CD4-positive, alpha-beta T cell treated with Interleukin-1 beta for 1 hour (primary cell): ENCODE measurements around the gene PTK7.
A peak's percentile ranks its signal among the peaks of the same experiment; 100 is the strongest.
"Not testable (repeated sequence)": the region's sequence is repeated elsewhere in the genome, so short reads cannot be mapped to it uniquely, and the experiment has no call there.

Experiments used
- DNase-seq, 2 donors: peaks; one replicate each; pipeline ENCODE4 v3.0.0-alpha.2; 2020 to 2022

PTK7 gene

DNA sequence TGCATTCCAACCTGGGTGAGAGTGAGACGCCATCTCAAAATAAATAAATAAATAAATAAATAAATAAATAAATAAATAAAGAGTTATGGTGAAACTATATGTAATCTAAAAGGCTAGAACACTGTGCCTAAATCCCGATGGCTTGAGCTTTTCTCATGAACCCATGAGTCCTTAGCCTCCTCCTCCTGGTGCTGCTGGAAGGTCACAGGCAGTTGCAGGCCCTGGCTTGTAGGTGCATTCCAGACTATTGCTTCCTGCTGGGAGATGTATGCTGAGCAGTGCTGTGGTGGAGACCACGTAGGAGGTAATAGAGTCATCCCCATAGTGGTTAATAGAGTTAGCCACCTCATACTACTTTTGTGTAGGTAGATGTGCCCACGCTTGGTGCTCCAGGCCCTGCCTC lies 12.5 kb downstream of the PTK7 start:
- DNase-seq: no peak

DNA sequence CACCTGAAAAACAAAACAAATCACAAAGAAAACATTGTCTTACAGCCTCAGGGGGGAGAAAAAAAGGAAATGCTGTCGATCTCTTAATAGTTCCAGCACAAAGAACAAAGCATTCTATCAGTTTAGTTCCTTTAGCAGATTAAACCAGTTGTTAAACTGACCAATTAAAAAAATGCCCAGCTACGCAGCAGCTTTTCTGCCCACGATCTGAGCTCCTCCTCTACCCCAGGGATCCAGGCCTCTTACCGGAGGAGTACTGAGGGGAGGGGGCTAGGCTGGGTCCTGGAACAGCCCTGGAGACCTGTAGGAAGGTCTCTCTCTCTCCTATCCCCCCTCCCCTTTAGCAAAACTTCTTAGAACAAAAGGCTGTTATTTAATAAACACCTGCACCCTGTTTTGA lies 13.4 kb downstream of the PTK7 start:
- no peak for DNase-seq

DNA sequence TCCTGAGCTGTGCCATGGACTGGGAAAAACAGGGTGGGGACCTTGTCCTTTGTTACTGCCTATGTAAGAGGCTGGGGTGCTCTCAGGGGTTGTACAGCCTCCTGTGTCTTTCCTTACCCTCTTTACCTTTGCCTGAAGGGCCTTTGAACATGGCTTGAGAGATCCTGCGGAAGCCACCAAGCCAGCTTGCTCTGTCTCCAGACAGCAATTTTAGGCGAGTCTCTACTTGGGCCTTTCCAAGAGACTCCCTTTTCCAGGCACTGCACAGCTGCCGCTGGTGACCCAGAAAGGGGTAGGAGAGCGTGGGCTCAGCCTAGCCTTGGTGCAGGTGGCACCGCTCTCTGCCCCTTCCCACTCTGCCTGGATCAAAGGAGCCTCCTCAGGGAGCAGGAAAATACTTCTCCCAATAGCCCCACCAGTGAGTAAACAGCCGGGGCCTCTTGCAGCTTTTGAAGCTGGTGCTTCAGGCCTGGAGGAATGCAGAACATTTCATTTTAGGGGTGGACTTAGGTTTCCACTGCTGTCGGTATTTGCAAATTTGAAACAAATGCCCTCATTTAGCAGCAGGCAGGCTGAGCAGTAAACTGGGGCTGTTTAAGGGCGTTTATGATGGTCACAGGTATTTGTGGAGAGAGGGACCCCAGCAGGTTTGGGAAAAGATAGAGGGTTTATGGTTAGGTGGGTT lies 13.9 kb downstream of the PTK7 start:
- DNase-seq: no peak

DNA sequence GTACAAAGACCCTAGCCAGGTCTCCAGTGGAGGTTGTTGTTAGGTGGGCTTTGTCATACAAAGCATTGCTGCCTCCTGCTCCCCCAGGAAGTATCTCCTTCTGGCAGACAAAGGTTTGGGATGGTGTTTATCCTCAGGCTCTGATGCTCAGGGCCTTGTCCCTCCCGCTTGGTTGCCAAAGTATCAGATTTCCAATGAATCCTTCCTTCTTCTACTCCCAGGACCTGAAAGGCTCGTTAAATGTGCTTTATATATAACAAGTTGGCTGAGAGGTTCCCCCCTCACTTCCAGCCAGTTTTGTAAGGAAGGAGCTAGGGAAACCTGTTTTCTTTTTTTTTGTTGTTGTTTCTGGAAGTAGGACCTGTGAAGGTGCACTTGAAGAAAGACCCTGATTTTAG lies 14.4 kb downstream of the PTK7 start:
- no peak for DNase-seq

DNA sequence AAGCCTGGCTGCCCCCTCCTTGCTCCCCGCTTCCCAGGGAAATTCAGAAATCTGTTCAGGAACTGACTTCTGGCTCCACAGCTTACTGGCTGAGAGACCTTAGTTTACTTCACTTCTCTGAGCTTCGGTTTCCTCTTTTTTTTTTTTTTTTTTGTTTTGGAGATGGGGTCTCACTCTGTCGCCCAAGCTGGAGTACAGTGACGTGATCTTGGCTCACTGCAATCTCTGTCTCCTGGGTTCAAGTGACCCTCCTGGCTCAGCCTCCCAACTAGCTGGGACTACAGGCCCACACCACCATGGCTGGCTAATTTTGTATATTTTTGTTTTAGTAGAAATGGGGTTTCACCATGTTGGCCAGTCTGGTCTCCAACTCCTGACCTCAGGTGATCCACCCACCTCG lies 14.9 kb downstream of the PTK7 start:
- DNase-seq: no peak

DNA sequence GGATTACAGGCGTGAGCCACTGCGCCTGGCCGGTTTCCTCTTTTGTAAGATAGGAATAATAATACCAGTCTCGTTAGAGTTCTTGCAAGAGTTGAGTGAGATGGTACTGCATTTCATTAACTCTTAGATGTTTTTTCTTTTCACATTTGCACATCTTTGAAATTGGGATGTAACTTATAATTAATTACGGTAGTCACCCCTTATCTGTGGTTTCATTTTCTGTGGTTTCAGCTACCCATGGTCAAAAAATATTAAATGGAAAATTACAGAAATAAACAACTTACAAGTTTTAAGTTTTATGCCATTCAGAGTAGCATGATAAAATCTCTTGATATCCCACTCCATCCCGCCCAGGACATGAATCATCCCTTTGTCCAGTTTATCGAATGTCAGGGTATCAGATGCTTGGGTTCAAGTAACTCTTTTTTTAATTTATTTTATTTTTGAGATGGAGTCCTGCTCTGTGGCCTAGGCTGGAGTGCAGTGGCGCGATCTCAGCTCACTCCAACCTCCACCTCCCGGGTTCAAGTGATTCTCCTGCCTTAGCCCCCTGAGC lies 15.4 kb downstream of the PTK7 start:
- no peak for DNase-seq

DNA sequence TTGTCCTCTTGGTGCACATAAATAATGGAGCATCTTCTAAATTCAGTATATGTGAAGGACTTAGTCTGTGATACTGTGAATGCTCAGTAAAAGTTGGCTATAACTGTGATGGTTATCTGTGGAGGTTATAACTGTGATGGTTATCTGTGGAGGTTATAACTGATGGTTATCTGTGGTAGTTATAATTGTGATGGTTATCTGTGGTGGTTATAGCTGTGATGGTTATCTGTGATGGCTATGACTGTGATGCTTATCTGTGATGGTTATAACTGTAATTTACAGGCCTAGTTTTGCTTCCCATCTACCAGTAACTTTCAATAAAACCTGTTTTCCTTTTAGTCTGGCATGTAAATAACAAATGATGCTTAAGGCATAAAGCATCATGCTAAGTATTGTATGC lies 16.5 kb downstream of the PTK7 start:
- no peak for DNase-seq

DNA sequence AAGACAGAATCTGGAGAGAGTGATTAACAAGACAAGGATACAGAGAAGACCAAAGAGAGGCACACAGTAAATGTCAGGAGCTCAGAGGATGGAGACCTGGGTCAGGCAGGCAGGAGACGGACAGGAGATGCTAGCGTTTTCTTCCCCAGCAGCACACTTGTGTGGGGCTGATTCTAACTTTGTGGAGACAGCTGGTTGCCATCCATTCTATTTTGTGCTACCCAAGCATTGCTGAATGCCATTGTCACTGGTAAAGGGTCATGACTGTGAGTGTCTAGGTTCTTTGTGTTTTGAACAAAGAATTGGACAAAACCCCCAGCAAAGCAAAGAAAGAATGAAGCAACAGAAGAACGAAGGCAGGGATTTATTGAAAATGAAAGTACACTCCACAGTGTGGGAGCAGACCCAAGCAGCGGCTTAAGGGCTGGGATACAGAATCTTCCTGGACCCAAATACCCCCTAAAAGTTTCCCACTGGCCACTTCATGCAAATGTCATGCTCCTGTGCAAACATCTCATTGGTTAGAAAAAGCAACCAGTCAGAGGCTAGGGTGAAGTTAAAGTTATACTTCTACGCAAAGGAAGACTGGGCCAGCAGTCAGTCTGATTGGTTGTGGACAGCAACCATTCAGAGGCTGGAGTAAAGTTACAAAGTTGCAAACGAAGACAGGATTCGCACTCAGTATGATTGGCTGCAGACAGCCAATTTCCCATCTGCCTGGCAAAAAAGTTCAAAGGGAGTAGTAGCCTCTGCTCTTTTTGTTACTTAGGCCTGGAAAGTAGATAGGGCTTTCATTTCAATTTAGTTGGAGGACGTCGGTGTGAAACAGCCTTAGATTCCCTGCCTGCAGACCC lies 17.5 kb downstream of the PTK7 start:
- DNase-seq: peak in 1 of 2 donors; percentile 14

DNA sequence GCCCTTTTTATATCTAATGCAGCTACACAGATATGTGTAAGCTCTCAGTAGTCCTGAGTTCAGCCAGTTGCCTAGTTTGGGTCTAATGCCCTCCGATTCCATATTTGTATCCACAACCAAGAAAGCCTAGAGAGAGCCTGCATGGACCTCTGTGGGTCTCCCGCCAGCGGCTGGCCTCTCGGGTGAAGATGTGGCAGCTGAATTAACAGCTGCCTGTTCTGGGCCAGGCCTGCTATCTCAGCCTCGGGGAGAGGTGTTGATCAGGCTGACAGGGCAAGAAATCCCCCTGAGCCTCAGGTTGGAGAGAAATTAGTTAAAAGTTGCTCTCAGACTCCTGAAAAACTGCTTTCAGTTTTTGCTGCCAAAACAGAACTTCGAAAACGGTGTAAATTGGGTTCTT lies 19.8 kb downstream of the PTK7 start:
- DNase-seq: no peak

DNA sequence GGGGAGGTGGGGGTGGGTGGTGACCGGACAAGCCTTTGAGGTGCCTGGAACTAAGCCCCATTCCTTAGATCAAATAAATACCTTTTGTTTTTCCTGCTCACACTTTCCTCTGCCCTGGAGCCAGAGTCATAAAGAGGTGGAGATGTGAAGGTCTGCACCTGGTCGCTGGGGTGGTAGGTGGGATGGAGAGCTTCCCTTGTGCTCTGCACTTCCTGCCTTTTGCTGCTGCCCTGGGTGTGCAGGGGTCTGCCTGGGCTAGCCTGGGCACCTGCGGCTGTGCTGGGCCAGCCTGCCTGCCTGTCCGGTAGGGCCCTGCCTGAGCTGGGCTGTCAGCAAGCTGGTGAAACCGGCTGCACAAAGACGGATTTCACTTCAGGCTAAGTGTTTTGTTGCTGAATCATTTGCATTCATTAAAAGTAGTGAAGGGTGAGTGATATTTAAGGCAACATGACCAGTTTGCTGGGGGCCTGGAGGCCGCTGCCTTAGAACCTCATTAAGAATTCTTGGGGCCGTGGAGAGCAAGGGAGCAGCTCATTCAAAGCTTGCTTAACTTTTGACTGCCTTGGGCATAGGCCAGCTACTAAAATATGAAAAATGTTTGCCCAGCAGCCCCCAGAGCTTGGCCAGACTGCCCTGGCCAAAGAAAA lies 20.5 kb downstream of the PTK7 start:
- DNase-seq: no peak

DNA sequence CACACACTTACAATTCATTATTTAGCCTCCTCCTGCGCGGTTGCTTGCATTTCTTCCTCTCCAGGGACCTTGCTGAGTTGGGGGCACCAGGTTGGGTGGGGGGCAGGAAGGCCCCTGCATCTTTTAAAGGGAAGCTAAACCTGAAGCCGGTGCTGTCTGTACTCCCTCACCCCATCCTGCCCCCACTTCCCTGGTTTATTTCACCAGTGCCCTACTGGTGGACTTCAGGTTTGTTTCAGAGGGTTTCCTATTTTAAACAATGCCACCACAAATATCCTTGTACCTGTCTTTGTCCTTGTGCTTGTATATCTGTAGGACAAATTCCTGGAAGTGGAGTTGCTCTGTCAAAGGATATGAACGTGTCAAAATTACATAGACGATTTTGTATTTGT lies 21.0 kb downstream of the PTK7 start:
- no peak for DNase-seq

DNA sequence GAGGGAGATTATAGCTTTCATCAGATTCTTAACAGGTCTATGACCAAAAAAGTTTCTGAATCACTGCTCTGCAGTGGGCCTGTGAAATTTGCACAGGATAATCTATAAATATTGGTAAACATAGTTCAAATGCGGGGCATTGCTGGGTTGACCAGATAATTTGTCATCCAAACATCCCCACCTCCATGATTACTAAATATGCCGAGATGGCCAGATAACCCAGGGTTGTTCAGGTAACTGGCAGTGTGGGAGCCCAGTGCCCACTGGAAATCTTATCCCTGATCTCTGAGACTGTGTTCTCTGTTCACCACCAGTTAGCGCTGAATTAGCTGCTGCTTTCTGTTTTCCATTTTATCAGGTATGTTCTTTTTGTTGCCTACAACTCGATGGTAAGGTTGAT lies 21.4 kb downstream of the PTK7 start:
- DNase-seq: no peak

DNA sequence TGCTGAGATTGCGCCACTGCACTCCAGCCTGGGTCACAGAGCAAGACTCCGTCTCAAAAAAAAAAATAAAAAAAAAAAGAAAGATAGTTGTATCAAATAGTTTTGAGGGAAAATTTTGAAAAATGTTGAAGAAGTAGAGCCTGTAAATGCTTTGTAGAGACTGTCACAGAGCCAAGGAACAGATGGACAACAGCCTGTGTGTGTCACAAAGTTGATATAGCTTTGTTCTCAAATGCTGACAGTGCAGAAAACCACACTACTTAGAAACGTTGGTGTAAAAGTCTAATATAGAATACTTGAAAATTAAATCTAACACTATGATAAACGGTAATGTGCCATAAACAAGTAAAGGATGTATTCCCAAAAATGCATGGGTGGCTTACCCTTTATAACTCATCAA lies 25.4 kb downstream of the PTK7 start:
- DNase-seq: no peak

DNA sequence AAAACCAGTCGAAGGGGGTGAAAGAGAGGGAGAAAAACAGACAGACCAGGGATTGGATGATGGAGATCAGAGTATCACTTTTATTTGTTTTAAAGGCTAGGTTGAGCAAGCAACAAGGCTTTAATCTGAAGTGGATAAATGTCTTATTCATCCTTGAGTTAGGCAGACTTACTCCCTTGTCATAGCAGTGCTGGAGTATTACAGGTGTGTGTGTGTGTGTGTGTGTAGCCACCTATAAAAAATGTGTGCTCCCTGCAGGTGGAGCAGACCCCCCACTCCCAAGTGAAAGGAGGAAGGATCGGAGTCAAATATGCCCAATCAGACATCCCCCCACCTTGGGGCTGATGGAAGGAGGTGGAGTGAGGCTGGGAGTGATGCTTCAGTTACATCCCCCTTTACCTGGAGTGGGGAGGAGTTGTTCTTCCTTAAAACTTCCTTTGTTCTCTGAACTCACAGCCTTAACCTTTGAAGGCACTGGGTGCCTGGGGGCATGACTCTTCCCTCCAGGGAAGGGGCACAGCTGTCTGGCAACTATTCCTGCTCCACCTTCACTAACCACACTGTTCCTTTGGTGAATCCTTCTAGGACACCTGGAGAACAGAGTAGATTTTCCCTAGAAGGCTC lies 27.3 kb downstream of the PTK7 start:
- no peak for DNase-seq

DNA sequence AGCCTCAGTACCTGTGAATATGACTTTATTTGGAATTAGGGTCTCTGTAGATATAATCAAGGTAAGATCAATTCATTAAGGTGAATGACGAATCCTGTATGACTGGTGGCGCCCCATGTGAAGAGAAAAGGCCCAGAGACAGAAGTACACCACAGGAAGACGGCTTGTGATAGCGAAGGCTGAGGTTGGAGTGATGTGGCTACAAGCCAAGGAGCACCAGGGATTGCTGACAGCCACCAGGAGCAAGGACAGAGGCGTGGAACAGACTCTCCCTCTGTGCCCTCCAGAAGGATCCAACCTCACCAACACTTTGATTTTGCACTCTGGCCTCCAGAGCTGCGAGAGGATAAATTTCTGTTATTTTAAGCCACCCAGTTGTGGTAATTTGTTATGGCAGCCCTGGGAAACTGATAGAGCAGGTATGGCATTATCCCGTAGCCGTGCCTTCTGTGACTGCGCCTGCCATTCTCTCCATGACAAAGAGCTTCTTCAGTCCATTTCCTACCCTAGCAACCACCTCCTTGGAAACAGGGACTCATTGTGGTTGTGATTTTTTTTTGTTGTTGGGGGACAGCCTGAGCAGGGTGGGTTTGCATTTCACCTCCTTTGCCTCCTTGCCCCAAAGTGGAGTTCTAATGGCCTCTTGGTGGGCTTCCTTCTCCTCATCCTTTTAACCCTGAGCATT lies 29.6 kb downstream of the PTK7 start:
- no peak for DNase-seq

DNA sequence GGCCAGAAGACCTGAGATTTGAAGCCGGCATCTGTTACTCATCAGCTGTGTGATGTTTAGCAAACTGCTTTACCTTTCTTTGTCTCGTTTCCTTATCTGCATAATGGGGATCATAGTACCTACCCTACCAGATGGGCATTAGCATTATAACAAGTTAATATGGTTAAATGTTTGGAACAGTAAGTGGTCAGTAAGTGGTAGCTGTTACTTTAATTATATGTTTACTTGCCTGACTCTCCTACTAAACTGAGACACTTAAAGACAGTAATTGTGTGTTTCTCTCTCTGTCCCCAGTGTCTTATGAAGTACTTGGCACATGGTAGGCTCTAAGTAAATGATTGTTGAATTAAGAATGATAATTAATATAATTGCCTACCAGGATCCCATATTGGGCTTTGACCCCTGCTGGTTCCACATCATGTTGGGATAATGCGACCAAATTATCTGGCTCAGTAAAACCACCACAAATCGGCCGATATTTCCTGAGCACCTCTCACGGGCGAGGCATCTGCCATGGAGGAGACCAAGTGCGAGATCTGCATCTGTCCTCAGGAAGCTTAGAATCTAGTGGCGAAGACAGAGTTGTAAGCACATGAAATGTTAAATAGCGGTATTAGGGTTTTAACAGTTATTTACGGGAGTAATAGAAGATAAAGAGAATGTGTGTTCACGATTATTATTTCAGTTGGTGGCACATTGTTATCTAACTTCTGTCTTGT lies 31.4 kb downstream of the PTK7 start:
- DNase-seq: no peak

DNA sequence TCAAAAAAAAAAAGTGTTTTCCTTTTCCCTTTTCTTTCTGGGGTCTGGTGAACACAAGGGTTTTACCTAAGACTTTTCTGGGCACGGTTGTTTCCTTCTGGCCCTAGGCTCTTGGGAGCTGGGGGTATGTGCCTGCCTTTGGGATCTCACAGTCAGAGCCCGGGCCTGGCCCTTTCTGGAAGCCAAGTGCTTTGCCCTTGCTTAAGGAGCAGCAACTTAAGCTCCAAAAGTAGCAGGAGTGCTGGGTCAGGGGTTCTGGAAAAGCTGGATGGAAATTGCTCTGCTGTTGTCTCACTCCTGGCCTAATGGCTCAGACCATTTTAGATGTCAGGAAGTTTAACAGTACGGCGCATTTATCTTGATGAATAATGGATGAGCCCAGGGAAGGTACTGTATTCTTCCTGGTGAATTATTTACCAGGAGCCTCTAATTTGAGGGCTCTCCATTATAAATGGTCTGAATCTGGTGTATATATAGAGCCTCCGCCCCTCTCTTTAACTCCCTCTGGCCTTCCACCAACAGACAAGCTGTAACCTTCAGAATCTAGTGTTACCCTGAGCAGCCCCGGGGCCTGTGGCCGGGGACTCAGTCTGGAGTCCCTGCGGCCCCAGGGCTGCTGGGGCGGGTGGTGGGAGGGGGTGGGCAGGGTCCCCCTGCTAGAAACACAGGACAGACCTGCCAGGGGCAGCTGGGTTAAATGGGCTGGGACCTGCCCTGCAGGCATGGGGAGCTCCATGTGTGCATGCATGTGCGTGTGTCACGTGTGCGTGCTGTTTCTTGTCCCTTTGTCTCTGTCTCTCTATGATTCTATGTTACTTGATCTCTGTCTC lies 37.5 kb downstream of the PTK7 start:
- DNase-seq: no peak

DNA sequence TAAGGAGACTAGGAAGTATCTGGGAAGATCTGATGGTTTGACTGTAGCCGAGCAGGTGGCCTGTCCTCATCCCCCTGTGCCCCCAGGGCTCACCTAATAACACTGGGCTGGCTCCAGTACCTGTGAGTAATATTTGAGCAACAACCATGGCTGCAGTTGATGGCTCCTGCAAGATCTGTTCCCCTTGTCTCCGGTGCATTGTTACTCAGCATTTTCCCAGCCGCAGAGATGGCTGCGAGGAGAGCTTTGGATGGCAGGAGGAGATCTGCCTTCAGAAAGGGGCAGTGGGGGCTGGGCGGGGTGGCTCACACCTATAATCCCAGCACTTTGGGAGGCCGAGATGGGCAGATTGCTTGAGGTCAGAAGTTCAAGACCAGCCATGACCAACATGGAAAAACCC lies 39.3 kb downstream of the PTK7 start:
- DNase-seq: no peak

DNA sequence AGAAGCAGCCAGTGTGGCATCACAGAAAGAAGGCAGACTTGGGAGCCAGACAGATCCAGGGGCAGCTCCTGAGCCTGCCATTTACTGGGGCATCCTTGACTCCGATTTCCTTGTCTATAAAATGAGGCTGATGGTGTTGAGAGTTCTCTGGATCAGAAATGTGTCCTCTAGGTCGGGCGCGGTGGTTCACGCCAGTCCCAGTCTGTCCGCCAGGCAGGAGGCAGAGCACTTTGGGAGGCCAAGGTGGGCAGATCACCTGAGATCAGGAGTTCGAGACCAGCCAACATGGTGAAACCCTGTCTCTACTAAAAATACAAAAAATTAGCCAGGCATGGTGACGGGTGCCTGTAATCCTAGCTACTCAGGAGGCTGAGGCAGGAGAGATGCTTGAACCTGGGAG lies 41.4 kb downstream of the PTK7 start:
- DNase-seq: not testable (repeated sequence)

DNA sequence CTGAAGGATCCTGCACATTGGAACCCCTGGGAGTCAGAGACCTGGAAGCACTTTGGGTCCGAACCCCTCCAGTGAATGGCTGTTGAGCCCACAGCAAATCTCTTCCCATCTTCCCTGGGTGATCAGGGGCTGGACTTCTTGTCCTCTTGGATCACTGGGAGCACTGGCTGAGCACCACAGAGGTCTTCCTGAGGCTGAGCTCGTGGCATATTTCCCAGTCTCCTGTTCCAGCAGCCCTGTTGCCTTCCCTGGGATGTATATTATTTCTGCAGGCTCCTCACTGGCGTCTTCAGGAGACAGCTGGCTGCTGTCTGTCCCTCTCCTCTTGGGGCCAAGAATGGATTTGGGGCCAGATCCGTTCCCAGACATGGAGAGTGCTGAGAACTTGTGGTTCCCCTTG lies 43.4 kb downstream of the PTK7 start:
- DNase-seq: no peak
